K562 (cell line): ENCODE results near the gene PARD3B. TPM values are rescaled to one million over a fixed set of nuclear protein-coding genes. Genes with fewer than 3 reads are reported as not detected.
A peak's percentile ranks its signal among the peaks of the same experiment; 100 is the strongest.

ENCODE experiments used
- ARID1B ChIP-seq: fragments of 450-650 bp; IDR thresholded peaks from 2 replicates; pipeline ENCODE4 v1.6.1; 2016; ENCODE audit warnings: antibody characterized with exemption, mild to moderate bottlenecking, inconsistent platforms
- BHLHE40 ChIP-seq: IDR thresholded peaks from 2 replicates; pipeline ENCODE4 v1.6.1; 2011; ENCODE audit warnings: low read length, improper control_type of control experiment
- BRD9 ChIP-seq: fragments of 450-650 bp; IDR thresholded peaks from 2 replicates; pipeline ENCODE4 v1.6.1; 2018; ENCODE audit warnings: low read depth; ENCODE audit not compliant: partially characterized antibody
- CBFA2T2 ChIP-seq: fragments of 450-650 bp; conservative IDR thresholded peaks from 2 replicates; pipeline ENCODE4 v1.6.1; 2017; ENCODE audit warnings: mild to moderate bottlenecking
- CBFA2T3 ChIP-seq: fragments of 450-650 bp; IDR thresholded peaks from 2 replicates; pipeline ENCODE4 v1.6.1; 2017
- CREBBP ChIP-seq: IDR thresholded peaks from one replicate; pipeline ENCODE4 v1.6.1; 2012; ENCODE audit warnings: low read depth, mild to moderate bottlenecking, control low read depth, inconsistent platforms, low read length
- CREM ChIP-seq: IDR thresholded peaks from 2 replicates; pipeline ENCODE4 v1.6.1; 2014; ENCODE audit warnings: antibody characterized with exemption, low read depth
- DMBX1 ChIP-seq: fragments of 250-450 bp; sonication (Bioruptor Pico); IDR thresholded peaks from 2 replicates; pipeline ENCODE4 v1.8.0; 2022; ENCODE audit warnings: inconsistent platforms, mild to moderate bottlenecking, moderate library complexity, borderline replicate concordance
- ETS2 ChIP-seq: IDR thresholded peaks from 2 replicates; pipeline ENCODE4 v1.6.1; 2016; ENCODE audit warnings: borderline replicate concordance, missing genetic modification characterization, mild to moderate bottlenecking, moderate library complexity, missing compliant biosample characterization; ENCODE audit not compliant: poor library complexity, severe bottlenecking
- GABPB2 ChIP-seq: fragments of 250-450 bp; sonication (Bioruptor Pico); conservative IDR thresholded peaks from 2 replicates; pipeline ENCODE4 v1.5.1; 2021; ENCODE audit warnings: mild to moderate bottlenecking
- MAFF ChIP-seq: IDR thresholded peaks from 2 replicates; pipeline ENCODE4 v1.6.1; 2012; ENCODE audit warnings: low read length, improper control_type of control experiment
- NBN ChIP-seq: fragments of 450-650 bp; IDR thresholded peaks from 2 replicates; pipeline ENCODE4 v1.6.1; 2016; ENCODE audit warnings: low read depth, mild to moderate bottlenecking
- NELFE ChIP-seq: IDR thresholded peaks from 2 replicates; pipeline ENCODE4 v1.6.1; 2011; ENCODE audit warnings: mild to moderate bottlenecking; ENCODE audit not compliant: insufficient read depth, insufficient read length
- NFE2 ChIP-seq: IDR thresholded peaks from 2 replicates; pipeline ENCODE4 v1.6.1; 2014; ENCODE audit warnings: antibody characterized with exemption, low read depth
- NFE2L1 ChIP-seq: fragments of 450-650 bp; IDR thresholded peaks from 2 replicates; pipeline ENCODE4 v1.6.1; 2016; ENCODE audit warnings: missing genetic modification characterization, low read depth, mild to moderate bottlenecking, missing compliant biosample characterization, moderate library complexity, borderline replicate concordance
- POLR2B ChIP-seq: fragments of 450-650 bp; IDR thresholded peaks from 2 replicates; pipeline ENCODE4 v1.6.1; 2018; ENCODE audit warnings: low read depth; ENCODE audit not compliant: partially characterized antibody
- RBM17 ChIP-seq: fragments of 200-400 bp; formaldehyde crosslinking; IDR thresholded peaks from 2 replicates; pipeline ENCODE4 v1.6.1; 2017; ENCODE audit warnings: low read depth, mild to moderate bottlenecking, low read length, borderline replicate concordance
- RBM22 ChIP-seq: fragments of 200-400 bp; formaldehyde crosslinking; IDR thresholded peaks from 2 replicates; pipeline ENCODE4 v1.6.1; 2018; ENCODE audit warnings: low read length, low read depth; ENCODE audit not compliant: poor library complexity, severe bottlenecking
- SOX6 ChIP-seq: fragments of 450-650 bp; IDR thresholded peaks from 2 replicates; pipeline ENCODE4 v1.6.1; 2014; ENCODE audit warnings: mild to moderate bottlenecking
- SRSF1 ChIP-seq: fragments of 200-400 bp; formaldehyde crosslinking; IDR thresholded peaks from 2 replicates; pipeline ENCODE4 v1.6.1; 2017; ENCODE audit warnings: mild to moderate bottlenecking, low read depth, low read length, moderate library complexity
- TAL1 ChIP-seq: fragments of 450-650 bp; IDR thresholded peaks from 2 replicates; pipeline ENCODE4 v1.6.1; 2016; ENCODE audit warnings: mild to moderate bottlenecking
- ZNF197 ChIP-seq: fragments of 200-800 bp; sonication (Bioruptor generic); IDR thresholded peaks from 2 replicates; pipeline ENCODE4 v1.6.1; 2016; ENCODE audit warnings: low read depth, missing genetic modification characterization, missing compliant biosample characterization
- ZNF695 ChIP-seq: fragments of 450-650 bp; formaldehyde crosslinking; IDR thresholded peaks from 2 replicates; pipeline ENCODE4 v1.4.0; 2020; ENCODE audit warnings: mild to moderate bottlenecking, moderate library complexity
- polyA plus RNA-seq, 8 experiments: library from polyadenylated mRNA; depleted of rRNA in 4 of 8; stranded (reverse) in 5 of 8; unstranded in 3 of 8; fragments of >200 nt; fragmentation: Nextera tagmentation in 2 of 8; fragmentation: Illumina TruSeq in 1 of 8; extraction: Ambion mirVana in 2 of 8; extraction: Trizol in 1 of 8; gene quantifications; 2 replicates each; pipeline versions ENCODE4 v1.2.1 to v1.2.3, GENCODE V29; 2011 to 2014; ENCODE audit warnings: inconsistent platforms in 1 of 8, missing spikeins in 1 of 8
- total RNA-seq, 7 experiments: library from RNA; depleted of rRNA in 6 of 7; stranded (reverse); fragments of >200 nt in 6 of 7; fragmentation: Illumina TruSeq in 2 of 7; extraction: Trizol in 2 of 7; gene quantifications; 2 replicates each; pipeline versions ENCODE4 v1.2.1 to v1.2.3, GENCODE V29; 2011 to 2021; ENCODE audit warnings: low replicate concordance in 1 of 7
- TF ChIP-seq, protein P1 (sequence below): fragments of 200-400 bp; formaldehyde crosslinking; IDR thresholded peaks from 2 replicates; pipeline ENCODE4 v1.6.1; 2017; ENCODE audit warnings: mild to moderate bottlenecking, low read depth, low read length, moderate library complexity
- TF ChIP-seq, protein P2 (sequence below): fragments of 450-650 bp; formaldehyde crosslinking; conservative IDR thresholded peaks from 2 replicates; pipeline ENCODE4 v1.4.0; 2022; ENCODE audit warnings: mild to moderate bottlenecking, missing genetic modification characterization
- TF ChIP-seq, protein P3 (sequence below): fragments of 250-450 bp; sonication (Bioruptor Pico); IDR thresholded peaks from 2 replicates; pipeline ENCODE4 v1.9.0; 2021; ENCODE audit warnings: mild to moderate bottlenecking, inconsistent platforms

PARD3B gene
- total and polyA plus RNA-seq, 9 of the 15 experiments (the other 6 are each of a cell fraction or from before 2014, with no cell fraction given) = 0.15 to 3.0 (median 1.1) TPM

DNA sequence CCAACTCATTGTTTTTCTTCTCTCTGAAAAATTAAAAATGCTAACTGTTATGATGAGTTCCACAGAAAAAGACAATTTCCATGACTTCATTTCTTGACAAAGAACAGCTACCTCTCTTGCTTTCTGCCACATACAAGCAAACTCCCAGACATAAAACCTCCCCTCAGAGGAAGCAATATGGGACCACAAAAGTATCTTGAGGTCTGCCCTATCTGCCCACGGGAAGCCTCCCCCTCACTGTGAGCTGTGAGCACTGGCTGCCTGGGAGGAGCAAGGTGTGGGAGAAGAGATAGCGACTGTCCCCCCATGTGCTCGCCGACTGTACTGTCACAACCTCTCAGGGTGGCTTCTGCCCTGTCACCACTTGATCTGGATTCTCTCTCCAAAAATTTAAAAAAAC lies 1067.4 kb downstream of the PARD3B start (continued):
- TF ChIP-seq ETS2 (no peak), ARID1B (peak; percentile 47), RBM22 (no peak), ZNF695 (CRISPR knock-in tag) (no peak), BHLHE40 (peak; percentile 37; the same call in 1 of the 2 replicates), NBN (no peak), CBFA2T3 (peak; percentile 84), MAFF (no peak), DMBX1 (no peak), ZNF197 (CRISPR knock-in tag) (no peak), POLR2B (no peak), CBFA2T2 (peak; percentile 68), NELFE (no peak), CREM (peak; percentile 10; the same call in 1 of the 2 replicates), NFE2 (no peak), BRD9 (no peak), GABPB2 (CRISPR knock-in tag) (no peak), CREBBP (no peak), SRSF1 (no peak), TAL1 (peak; percentile 48), SOX6 (no peak), RBM17 (no peak), NFE2L1 (tag) (no peak)
- TF ChIP-seq, protein P1, sequence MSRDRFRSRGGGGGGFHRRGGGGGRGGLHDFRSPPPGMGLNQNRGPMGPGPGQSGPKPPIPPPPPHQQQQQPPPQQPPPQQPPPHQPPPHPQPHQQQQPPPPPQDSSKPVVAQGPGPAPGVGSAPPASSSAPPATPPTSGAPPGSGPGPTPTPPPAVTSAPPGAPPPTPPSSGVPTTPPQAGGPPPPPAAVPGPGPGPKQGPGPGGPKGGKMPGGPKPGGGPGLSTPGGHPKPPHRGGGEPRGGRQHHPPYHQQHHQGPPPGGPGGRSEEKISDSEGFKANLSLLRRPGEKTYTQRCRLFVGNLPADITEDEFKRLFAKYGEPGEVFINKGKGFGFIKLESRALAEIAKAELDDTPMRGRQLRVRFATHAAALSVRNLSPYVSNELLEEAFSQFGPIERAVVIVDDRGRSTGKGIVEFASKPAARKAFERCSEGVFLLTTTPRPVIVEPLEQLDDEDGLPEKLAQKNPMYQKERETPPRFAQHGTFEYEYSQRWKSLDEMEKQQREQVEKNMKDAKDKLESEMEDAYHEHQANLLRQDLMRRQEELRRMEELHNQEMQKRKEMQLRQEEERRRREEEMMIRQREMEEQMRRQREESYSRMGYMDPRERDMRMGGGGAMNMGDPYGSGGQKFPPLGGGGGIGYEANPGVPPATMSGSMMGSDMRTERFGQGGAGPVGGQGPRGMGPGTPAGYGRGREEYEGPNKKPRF = no peak
- TF ChIP-seq, protein P2, sequence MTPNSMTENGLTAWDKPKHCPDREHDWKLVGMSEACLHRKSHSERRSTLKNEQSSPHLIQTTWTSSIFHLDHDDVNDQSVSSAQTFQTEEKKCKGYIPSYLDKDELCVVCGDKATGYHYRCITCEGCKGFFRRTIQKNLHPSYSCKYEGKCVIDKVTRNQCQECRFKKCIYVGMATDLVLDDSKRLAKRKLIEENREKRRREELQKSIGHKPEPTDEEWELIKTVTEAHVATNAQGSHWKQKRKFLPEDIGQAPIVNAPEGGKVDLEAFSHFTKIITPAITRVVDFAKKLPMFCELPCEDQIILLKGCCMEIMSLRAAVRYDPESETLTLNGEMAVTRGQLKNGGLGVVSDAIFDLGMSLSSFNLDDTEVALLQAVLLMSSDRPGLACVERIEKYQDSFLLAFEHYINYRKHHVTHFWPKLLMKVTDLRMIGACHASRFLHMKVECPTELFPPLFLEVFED (CRISPR knock-in tag) = no peak
- TF ChIP-seq, protein P3, sequence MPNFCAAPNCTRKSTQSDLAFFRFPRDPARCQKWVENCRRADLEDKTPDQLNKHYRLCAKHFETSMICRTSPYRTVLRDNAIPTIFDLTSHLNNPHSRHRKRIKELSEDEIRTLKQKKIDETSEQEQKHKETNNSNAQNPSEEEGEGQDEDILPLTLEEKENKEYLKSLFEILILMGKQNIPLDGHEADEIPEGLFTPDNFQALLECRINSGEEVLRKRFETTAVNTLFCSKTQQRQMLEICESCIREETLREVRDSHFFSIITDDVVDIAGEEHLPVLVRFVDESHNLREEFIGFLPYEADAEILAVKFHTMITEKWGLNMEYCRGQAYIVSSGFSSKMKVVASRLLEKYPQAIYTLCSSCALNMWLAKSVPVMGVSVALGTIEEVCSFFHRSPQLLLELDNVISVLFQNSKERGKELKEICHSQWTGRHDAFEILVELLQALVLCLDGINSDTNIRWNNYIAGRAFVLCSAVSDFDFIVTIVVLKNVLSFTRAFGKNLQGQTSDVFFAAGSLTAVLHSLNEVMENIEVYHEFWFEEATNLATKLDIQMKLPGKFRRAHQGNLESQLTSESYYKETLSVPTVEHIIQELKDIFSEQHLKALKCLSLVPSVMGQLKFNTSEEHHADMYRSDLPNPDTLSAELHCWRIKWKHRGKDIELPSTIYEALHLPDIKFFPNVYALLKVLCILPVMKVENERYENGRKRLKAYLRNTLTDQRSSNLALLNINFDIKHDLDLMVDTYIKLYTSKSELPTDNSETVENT (CRISPR knock-in tag) = no peak
